ENCODE data around the gene CCDC116. TPM values are rescaled to one million over a fixed set of nuclear protein-coding genes. Genes with fewer than 3 reads are reported as not detected.

Gene CCDC116
- total RNA-seq, 1 experiment from 2014 or later: 0.21 TPM

- peak; percentile 46 for DNase-seq (ENCODE audit: unreplicated experiment)
- Mint-ChIP-seq H3K4me3 (ENCODE audit: unreplicated experiment) (no peak overlapping the region), H3K36me3 (ENCODE audit: insufficient read depth, unreplicated experiment) (peaks cover 80% of the 10 kb centered on the region), H3K9me3 (ENCODE audit: unreplicated experiment) (no peaks in the 10 kb centered on the region), H3K27ac (ENCODE audit: low read depth, unreplicated experiment) (no peak overlapping the region), H3K27me3 (ENCODE audit: insufficient read depth, unreplicated experiment) (no peaks in the 10 kb centered on the region), H3K4me1 (ENCODE audit: insufficient read depth, unreplicated experiment) (peaks cover 34% of the 10 kb centered on the region)
- POLR2A ChIA-PET: interaction anchor here (1.5 to 2.2 kb wide), 2 partner anchors 8 to 11 kb away, joined by 5 to 7 read pairs; no protein-coding TSS in a partner anchor
- peak; percentile 59 for TF ChIP-seq CTCF (IDR thresholded peaks at IDR 0.05; ENCODE audit: unreplicated experiment)
- intact Hi-C loops (cut with micrococcal nuclease): no loop called here
- CTCF ChIA-PET: interaction anchor here (0.6 to 2.6 kb wide), 4 partner anchors 16 to 558 kb away, joined by 3 to 10 read pairs (median 3); partner anchors contain the start of gene SDF2L1
- BruUV-seq (replicated peaks): no TSS peak
Measured at GRCh38 chr22:21624120-21624879, 8.3 kb upstream of the CCDC116 start.

GRCh38 chr22:21624880-21625791, 7.4 kb upstream of the CCDC116 start:
- intact Hi-C loops (cut with micrococcal nuclease): no loop called here
- no TSS peak for BruUV-seq (replicated peaks)
- POLR2A ChIA-PET: interaction anchor here (1.2 to 1.5 kb wide), 2 partner anchors 9 to 16 kb away, joined by 3 to 5 read pairs; partner anchors contain the start of gene SDF2L1

GRCh38 chr22:21626073-21626734, 6.4 kb upstream of the CCDC116 start:
- no TSS peak for BruUV-seq (replicated peaks)
- no peak overlapping the region for H3K27ac Mint-ChIP-seq (ENCODE audit: low read depth, unreplicated experiment)
- H3K36me3 Mint-ChIP-seq (ENCODE audit: insufficient read depth, unreplicated experiment): peaks cover 75% of the 10 kb centered on the region
- ChIA-PET POLR2A (interaction anchor here (0.5 to 1.2 kb wide), 4 partner anchors 9 to 40 kb away, joined by 3 to 4 read pairs (median 3); partner anchors contain the start of gene SDF2L1), CTCF (interaction anchor here (0.6 to 2.6 kb wide), 3 partner anchors 13 to 843 kb away, joined by 4 to 10 read pairs (median 4); partner anchors contain the start of gene SDF2L1)
- H3K4me3 Mint-ChIP-seq (ENCODE audit: unreplicated experiment): no peak overlapping the region
- no peak for TF ChIP-seq CTCF (IDR thresholded peaks at IDR 0.05; ENCODE audit: unreplicated experiment)
- no peaks in the 10 kb centered on the region for H3K27me3 Mint-ChIP-seq (ENCODE audit: insufficient read depth, unreplicated experiment)
- H3K4me1 Mint-ChIP-seq (ENCODE audit: insufficient read depth, unreplicated experiment): peaks cover 34% of the 10 kb centered on the region
- intact Hi-C loops (cut with micrococcal nuclease): no loop called here
- H3K9me3 Mint-ChIP-seq (ENCODE audit: unreplicated experiment): no peaks in the 10 kb centered on the region
- DNase-seq (ENCODE audit: unreplicated experiment): no peak

More at GRCh38 chr22:21624880-21625791, 7.4 kb upstream of the CCDC116 start:
- no peak for DNase-seq (ENCODE audit: unreplicated experiment)
- CTCF ChIA-PET: interaction anchor here (0.6 to 2.6 kb wide), 4 partner anchors 17 to 559 kb away, joined by 3 to 10 read pairs (median 3); partner anchors contain the start of gene SDF2L1
- Mint-ChIP-seq H3K9me3 (ENCODE audit: unreplicated experiment) (no peaks in the 10 kb centered on the region), H3K27ac (ENCODE audit: low read depth, unreplicated experiment) (no peak overlapping the region), H3K27me3 (ENCODE audit: insufficient read depth, unreplicated experiment) (no peaks in the 10 kb centered on the region), H3K4me3 (ENCODE audit: unreplicated experiment) (no peak overlapping the region), H3K36me3 (ENCODE audit: insufficient read depth, unreplicated experiment) (peaks cover 82% of the 10 kb centered on the region), H3K4me1 (ENCODE audit: insufficient read depth, unreplicated experiment) (peaks cover 34% of the 10 kb centered on the region)
- no peak for TF ChIP-seq CTCF (IDR thresholded peaks at IDR 0.05; ENCODE audit: unreplicated experiment)
